Measurements from ENCODE around the gene MPPE1. TPM values are rescaled to one million over a fixed set of nuclear protein-coding genes. Genes with fewer than 3 reads are reported as not detected.

Gene MPPE1, protein sequence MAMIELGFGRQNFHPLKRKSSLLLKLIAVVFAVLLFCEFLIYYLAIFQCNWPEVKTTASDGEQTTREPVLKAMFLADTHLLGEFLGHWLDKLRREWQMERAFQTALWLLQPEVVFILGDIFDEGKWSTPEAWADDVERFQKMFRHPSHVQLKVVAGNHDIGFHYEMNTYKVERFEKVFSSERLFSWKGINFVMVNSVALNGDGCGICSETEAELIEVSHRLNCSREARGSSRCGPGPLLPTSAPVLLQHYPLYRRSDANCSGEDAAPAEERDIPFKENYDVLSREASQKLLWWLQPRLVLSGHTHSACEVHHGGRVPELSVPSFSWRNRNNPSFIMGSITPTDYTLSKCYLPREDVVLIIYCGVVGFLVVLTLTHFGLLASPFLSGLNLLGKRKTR
- 100 to 1,000 TPM in 1 of 6 donors, 10 to 100 TPM in 5; 37.4 to 114 (median 75.3) TPM for total RNA-seq

GRCh38 chr18:11908182-11909060 is at the start of gene MPPE1:
MPPE1 (minus strand) TSS chr18:11908317; CDS start chr18:11897264, 11,053 bp downstream.
- Histone ChIP-seq H3K27me3 (no peaks in the 10 kb centered on the region), H3K9me3 (no peaks in the 10 kb centered on the region), H3K27ac (peak within 1 kb of the TSS; percentile 99 to 100 (median 100)), H3K4me3 (peak within 1 kb of the TSS; percentile 59 to 73 (median 61)), H3K36me3 (peaks cover 0 to 26% (median 4%) of the 10 kb centered on the region in 4 donors), H3K4me1 (peaks cover 13 to 28% (median 16%) of the 10 kb centered on the region in 4 donors)
- 0% methylated on average over 34 to 40 of the region's 106 CpGs for WGBS, 2 donors
- DNase-seq (peak; percentile 97), ATAC-seq (ENCODE audit: low FRiP score in 2 of 2) (peak; percentile 96 to 98)
- TF ChIP-seq EP300 (IDR thresholded peaks at IDR 0.05) (no peak), CTCF (IDR thresholded peaks at IDR 0.05) (peak in 2 of 6 experiments; percentile 10 to 30), POLR2AphosphoS5 (IDR thresholded peaks at IDR 0.05) (peak; percentile 89 to 93), POLR2A (IDR thresholded peaks at IDR 0.05) (peak; percentile 92 to 97 (median 95))

- Histone ChIP-seq H3K4me1 (peaks cover 0 to 20% (median 11%) of the 10 kb centered on the region in 4 donors), H3K9me3 (peaks cover 0 to 15% (median 14%) of the 10 kb centered on the region in 4 donors), H3K36me3 (no peaks in the 10 kb centered on the region), H3K27ac (no peak overlapping the region), H3K4me3 (no peak overlapping the region), H3K27me3 (no peaks in the 10 kb centered on the region)
- DNase-seq (no peak), ATAC-seq (ENCODE audit: low FRiP score in 2 of 2) (no peak)
- TF ChIP-seq EP300 (IDR thresholded peaks at IDR 0.05) (no peak), CTCF (IDR thresholded peaks at IDR 0.05) (no peak), POLR2AphosphoS5 (IDR thresholded peaks at IDR 0.05) (no peak), POLR2A (IDR thresholded peaks at IDR 0.05) (no peak)
- 73 to 78% methylated on average over 2 of the region's 2 CpGs for WGBS, 2 donors
Measured at GRCh38 chr18:11957636-11958035, 49.5 kb upstream of the MPPE1 start.

GRCh38 chr18:11956371-11957308 is 48.5 kb upstream of the MPPE1 start:
- DNase-seq (no peak), ATAC-seq (ENCODE audit: low FRiP score in 2 of 2) (no peak)
- Histone ChIP-seq H3K27me3 (no peaks in the 10 kb centered on the region), H3K4me3 (no peak overlapping the region), H3K27ac (peak overlapping the region in 1 of 4 donors; percentile 73), H3K9me3 (peaks cover 0 to 15% (median 14%) of the 10 kb centered on the region in 4 donors), H3K36me3 (no peaks in the 10 kb centered on the region), H3K4me1 (peaks cover 0 to 20% (median 11%) of the 10 kb centered on the region in 4 donors)
- WGBS, 2 donors = 89 to 91% methylated on average over 10 of the region's 10 CpGs
- TF ChIP-seq CTCF (IDR thresholded peaks at IDR 0.05) (no peak), EP300 (IDR thresholded peaks at IDR 0.05) (no peak), POLR2A (IDR thresholded peaks at IDR 0.05) (no peak), POLR2AphosphoS5 (IDR thresholded peaks at IDR 0.05) (no peak)

Data from upper lobe of left lung (tissue), 6 donors.